A549 (cell line): ENCODE data around the gene TGFB1.

Experiments used
- CEBPB ChIP-seq, 2 experiments: fragments of >200 bp in 1 of 2; sonication (Bioruptor Twin) in 1 of 2; formaldehyde crosslinking in 1 of 2; IDR thresholded peaks; 2 replicates each; pipeline ENCODE4 v1.6.1; 2012 to 2016
- NPAS2 ChIP-seq: fragments of 250-450 bp; sonication (Bioruptor Pico); IDR thresholded peaks from 2 replicates; pipeline ENCODE4 v1.8.0; 2022; ENCODE audit warnings: mild to moderate bottlenecking, moderate library complexity, borderline replicate concordance
- POLR2A ChIP-seq: IDR thresholded peaks from 2 replicates; pipeline ENCODE4 v1.6.1; 2012; ENCODE audit warnings: mild to moderate bottlenecking, low read length
- POLR2AphosphoS2 ChIP-seq: conservative IDR thresholded peaks from 2 replicates; pipeline ENCODE4 v1.6.1; 2012; ENCODE audit warnings: low read length, improper control_type of control experiment, inconsistent platforms
- RAD21 ChIP-seq, 2 experiments: fragments of >200 bp in 1 of 2; sonication (Bioruptor Twin) in 1 of 2; formaldehyde crosslinking in 1 of 2; IDR thresholded peaks in 1 of 2; conservative IDR thresholded peaks in 1 of 2; 2 replicates in 1 of 2; 3 replicates in 1 of 2; pipeline ENCODE4 v1.6.1; 2012 to 2018; ENCODE audit warnings: inconsistent platforms in 1 of 2
- REST ChIP-seq: fragments of 200-600 bp; sonication (generic); IDR thresholded peaks from 2 replicates; pipeline ENCODE4 v1.6.1; 2016; ENCODE audit warnings: antibody characterized with exemption, mild to moderate bottlenecking, moderate library complexity
- RFX5 ChIP-seq: fragments of 450-650 bp; IDR thresholded peaks from 2 replicates; pipeline ENCODE4 v1.7.1; 2014; ENCODE audit warnings: antibody characterized with exemption, mild to moderate bottlenecking, moderate library complexity
- RNF2 ChIP-seq: fragments of 200-600 bp; sonication (generic); IDR thresholded peaks from 2 replicates; pipeline ENCODE4 v1.6.1; 2016; ENCODE audit warnings: low read depth, mild to moderate bottlenecking, antibody characterized with exemption, moderate library complexity, borderline replicate concordance
- ZFP36 ChIP-seq: fragments of 450-650 bp; IDR thresholded peaks from 2 replicates; pipeline ENCODE4 v1.6.1; 2014; ENCODE audit warnings: borderline replicate concordance; ENCODE audit not compliant: partially characterized antibody
- TF ChIP-seq, protein P1 (sequence below): fragments of >200 bp; sonication (Bioruptor Twin); formaldehyde crosslinking; IDR thresholded peaks from 3 replicates; pipeline ENCODE4 v1.5.1; 2016

GRCh38 chr19:41299046-41299754, 54.5 kb downstream of the TGFB1 start:
- TF ChIP-seq, protein P1, sequence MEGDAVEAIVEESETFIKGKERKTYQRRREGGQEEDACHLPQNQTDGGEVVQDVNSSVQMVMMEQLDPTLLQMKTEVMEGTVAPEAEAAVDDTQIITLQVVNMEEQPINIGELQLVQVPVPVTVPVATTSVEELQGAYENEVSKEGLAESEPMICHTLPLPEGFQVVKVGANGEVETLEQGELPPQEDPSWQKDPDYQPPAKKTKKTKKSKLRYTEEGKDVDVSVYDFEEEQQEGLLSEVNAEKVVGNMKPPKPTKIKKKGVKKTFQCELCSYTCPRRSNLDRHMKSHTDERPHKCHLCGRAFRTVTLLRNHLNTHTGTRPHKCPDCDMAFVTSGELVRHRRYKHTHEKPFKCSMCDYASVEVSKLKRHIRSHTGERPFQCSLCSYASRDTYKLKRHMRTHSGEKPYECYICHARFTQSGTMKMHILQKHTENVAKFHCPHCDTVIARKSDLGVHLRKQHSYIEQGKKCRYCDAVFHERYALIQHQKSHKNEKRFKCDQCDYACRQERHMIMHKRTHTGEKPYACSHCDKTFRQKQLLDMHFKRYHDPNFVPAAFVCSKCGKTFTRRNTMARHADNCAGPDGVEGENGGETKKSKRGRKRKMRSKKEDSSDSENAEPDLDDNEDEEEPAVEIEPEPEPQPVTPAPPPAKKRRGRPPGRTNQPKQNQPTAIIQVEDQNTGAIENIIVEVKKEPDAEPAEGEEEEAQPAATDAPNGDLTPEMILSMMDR, result no peak
- TF ChIP-seq POLR2A (no peak), RNF2 (no peak), RFX5 (no peak), REST (no peak), RAD21 (conservative IDR thresholded peaks at IDR 0.05 in 1 of 2, IDR thresholded peaks at IDR 0.05 in 1 of 2) (no peak), CEBPB (IDR thresholded peaks at IDR 0.05) (no peak), ZFP36 (no peak), NPAS2 (CRISPR knock-in tag) (no peak), POLR2AphosphoS2 (no peak)
